ENCODE measurements around the gene MGAM2. TPM values are rescaled to one million over a fixed set of nuclear protein-coding genes. Genes with fewer than 3 reads are reported as not detected.

The MGAM2 gene
- total RNA-seq, 2 experiments from 2014 or later = not detected

DNA sequence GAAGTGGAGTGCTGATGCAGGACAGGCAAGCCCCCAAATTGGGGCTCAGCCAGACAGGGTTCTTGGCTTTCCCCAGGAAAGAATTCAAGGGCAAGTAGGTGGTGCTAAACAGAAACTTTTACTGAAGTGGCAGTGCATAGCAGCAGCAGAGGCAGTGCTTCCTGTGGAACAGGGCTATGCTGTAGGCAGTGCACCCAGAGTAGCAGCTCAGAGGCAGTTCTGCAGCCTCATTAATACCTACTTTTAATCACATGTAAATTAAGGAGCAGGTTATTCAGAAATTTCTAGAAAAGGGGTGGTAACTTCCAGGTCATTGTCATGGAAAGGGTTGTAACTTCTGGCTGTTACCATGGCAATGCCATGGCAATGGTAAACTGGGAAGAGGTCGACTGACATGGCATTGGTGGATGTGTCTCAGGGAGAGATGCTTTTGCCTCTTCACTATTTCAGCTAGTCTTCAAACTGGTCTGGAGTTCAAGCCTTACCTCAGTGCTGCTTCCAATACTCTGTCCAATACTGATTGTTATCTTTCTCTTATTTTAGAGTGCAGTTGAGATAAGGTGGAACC lies 117.1 kb downstream of the MGAM2 start:
- Mint-ChIP-seq H3K36me3 (ENCODE audit: low read depth) (no peaks in the 10 kb centered on the region), H3K4me1 (ENCODE audit: low read depth) (no peaks in the 10 kb centered on the region), H3K4me3 (no peak overlapping the region), H3K27me3 (peaks cover 8% of the 10 kb centered on the region), H3K9me3 (no peaks in the 10 kb centered on the region), H3K27ac (no peak overlapping the region)
- intact Hi-C loops (cut with micrococcal nuclease) = no loop called here
- no peak for ATAC-seq
- ChIA-PET CTCF (interaction anchor here (1.2 kb wide), 1 partner anchor 9 kb away, joined by 3 read pairs; no protein-coding TSS in a partner anchor), POLR2A (no interaction called here)
- DNase-seq = no peak
- TF ChIP-seq, protein P1, sequence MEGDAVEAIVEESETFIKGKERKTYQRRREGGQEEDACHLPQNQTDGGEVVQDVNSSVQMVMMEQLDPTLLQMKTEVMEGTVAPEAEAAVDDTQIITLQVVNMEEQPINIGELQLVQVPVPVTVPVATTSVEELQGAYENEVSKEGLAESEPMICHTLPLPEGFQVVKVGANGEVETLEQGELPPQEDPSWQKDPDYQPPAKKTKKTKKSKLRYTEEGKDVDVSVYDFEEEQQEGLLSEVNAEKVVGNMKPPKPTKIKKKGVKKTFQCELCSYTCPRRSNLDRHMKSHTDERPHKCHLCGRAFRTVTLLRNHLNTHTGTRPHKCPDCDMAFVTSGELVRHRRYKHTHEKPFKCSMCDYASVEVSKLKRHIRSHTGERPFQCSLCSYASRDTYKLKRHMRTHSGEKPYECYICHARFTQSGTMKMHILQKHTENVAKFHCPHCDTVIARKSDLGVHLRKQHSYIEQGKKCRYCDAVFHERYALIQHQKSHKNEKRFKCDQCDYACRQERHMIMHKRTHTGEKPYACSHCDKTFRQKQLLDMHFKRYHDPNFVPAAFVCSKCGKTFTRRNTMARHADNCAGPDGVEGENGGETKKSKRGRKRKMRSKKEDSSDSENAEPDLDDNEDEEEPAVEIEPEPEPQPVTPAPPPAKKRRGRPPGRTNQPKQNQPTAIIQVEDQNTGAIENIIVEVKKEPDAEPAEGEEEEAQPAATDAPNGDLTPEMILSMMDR (IDR thresholded peaks at IDR 0.05) = no peak

DNA sequence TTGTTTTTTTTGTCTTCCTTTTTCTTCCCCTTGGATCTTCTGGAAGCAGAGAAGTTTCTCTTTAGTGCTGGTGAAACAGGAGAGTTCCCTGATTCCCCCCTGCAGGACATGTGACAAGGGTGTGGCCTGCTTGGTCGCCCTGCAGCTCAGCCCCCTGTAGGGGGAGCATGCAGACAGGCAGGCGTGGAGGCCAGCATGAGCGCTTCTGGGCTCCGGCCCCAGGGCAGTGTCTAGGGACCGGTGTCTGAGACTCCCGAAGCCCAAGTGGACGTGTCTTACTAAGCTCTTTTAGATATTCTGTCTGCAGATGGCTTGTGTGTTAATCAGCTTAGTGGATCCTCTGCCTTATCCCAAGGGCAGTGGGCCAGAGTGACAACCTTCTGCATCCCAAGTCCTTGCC lies 120.2 kb downstream of the MGAM2 start:
- peaks cover 14% of the 10 kb centered on the region for H3K27me3 Mint-ChIP-seq
- H3K36me3 Mint-ChIP-seq (ENCODE audit: low read depth) = no peaks in the 10 kb centered on the region
- H3K4me3 Mint-ChIP-seq = no peak overlapping the region
- TF ChIP-seq, protein P1 (IDR thresholded peaks at IDR 0.05) = no peak
- intact Hi-C loops (cut with micrococcal nuclease) = no loop called here
- peak; percentile 34 for ATAC-seq
- no peaks in the 10 kb centered on the region for H3K9me3 Mint-ChIP-seq
- no peak for DNase-seq
- ChIA-PET POLR2A (no interaction called here), CTCF (interaction anchor here (0.9 kb wide), 1 partner anchor 9 kb away, joined by 3 read pairs; no protein-coding TSS in a partner anchor)
- no peak overlapping the region for H3K27ac Mint-ChIP-seq
- H3K4me1 Mint-ChIP-seq (ENCODE audit: low read depth) = no peaks in the 10 kb centered on the region

DNA sequence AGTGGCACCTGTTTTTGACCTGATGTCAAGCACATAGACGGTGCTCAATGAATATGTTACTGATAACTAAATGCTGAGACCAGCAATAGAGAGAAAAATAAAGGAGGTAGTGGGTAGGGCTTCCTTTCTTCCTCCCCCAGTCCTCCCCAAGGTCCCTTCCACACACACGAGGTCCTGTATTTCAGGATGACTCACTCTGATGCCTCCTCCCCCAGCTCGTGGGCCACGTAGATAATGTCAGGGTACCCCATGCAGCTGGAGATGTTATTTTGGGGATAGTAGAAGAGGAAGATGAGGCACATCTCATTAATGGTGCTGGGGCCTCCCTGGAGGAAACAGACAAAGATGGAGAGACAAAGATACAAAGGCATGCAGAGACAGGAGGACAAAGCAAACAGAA lies 129.0 kb downstream of the MGAM2 start:
- ChIA-PET POLR2A (no interaction called here), CTCF (interaction anchor here (1.2 kb wide), 1 partner anchor 266 kb away, joined by 3 read pairs; no protein-coding TSS in a partner anchor)
- TF ChIP-seq, protein P1 (IDR thresholded peaks at IDR 0.05) = no peak
- Mint-ChIP-seq H3K36me3 (ENCODE audit: low read depth) (no peaks in the 10 kb centered on the region), H3K4me1 (ENCODE audit: low read depth) (peaks cover 2% of the 10 kb centered on the region), H3K9me3 (no peaks in the 10 kb centered on the region), H3K27ac (no peak overlapping the region), H3K27me3 (peaks cover 13% of the 10 kb centered on the region), H3K4me3 (no peak overlapping the region)
- intact Hi-C loops (cut with micrococcal nuclease) = no loop called here
- DNase-seq (no peak), ATAC-seq (no peak)

DNA sequence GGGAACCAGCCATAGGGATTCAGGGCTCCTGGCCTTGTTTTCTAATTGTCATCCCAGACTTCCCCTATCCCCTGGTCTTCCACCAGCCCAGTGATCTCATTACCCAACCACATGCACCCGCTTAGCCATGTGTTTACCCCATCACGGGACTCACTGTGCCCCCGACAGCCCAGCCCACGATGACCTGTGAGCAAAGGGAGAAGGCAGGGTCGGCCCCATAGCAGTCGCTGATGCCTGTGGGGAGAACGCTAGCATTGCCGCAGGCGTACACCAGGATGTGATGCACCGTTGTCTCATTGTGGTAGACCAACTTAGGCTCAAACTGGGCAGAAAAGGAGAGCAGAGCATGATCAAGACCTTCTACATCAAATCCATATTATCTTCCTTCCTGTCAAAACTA lies 132.3 kb downstream of the MGAM2 start:
- Mint-ChIP-seq H3K27me3 (peaks cover 12% of the 10 kb centered on the region), H3K4me1 (ENCODE audit: low read depth) (peaks cover 2% of the 10 kb centered on the region), H3K9me3 (no peaks in the 10 kb centered on the region), H3K4me3 (no peak overlapping the region), H3K36me3 (ENCODE audit: low read depth) (no peaks in the 10 kb centered on the region), H3K27ac (no peak overlapping the region)
- POLR2A ChIA-PET = no interaction called here
- intact Hi-C loops (cut with micrococcal nuclease) = no loop called here
- CTCF ChIA-PET = no interaction called here
- TF ChIP-seq, protein P1 (IDR thresholded peaks at IDR 0.05) = no peak
- ATAC-seq = no peak
- no peak for DNase-seq
